OCI-LY3 (cell line): ENCODE data around the gene PLEKHH2.

Experiments
- EZH2phosphoT487 ChIP-seq: fragments of 200-600 bp; shearing (Covaris generic); IDR thresholded peaks from 2 replicates; pipeline ENCODE4 v1.6.1; 2018; ENCODE audit warnings: antibody characterized with exemption, mixed run types, low read depth
- TF ChIP-seq, protein P1 (sequence below): fragments of 200-600, 300-600 bp; sonication (generic); IDR thresholded peaks from 2 replicates; pipeline ENCODE4 v1.5.1; 2014; ENCODE audit warnings: antibody characterized with exemption, low read length, low read depth

DNA sequence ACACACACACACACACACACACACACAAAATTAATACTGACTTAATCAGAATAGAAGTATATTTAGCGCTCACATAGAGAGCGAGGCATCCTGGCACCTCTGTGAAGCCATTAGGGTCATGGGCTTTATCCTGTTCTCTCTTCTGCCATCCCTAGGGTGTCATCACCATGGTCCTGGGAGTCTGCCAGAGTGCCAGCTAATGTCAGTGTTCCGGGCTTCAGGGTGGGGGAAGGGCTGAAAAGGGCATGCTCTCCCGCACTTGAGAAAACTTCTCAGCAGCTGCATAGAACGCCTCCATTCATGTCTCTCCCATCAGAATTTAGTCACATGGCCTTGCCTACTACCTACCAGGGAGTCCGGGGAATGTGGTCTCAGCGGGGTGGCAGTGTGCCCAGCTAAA lies 117.1 kb downstream of the PLEKHH2 start:
- TF ChIP-seq, protein P1, sequence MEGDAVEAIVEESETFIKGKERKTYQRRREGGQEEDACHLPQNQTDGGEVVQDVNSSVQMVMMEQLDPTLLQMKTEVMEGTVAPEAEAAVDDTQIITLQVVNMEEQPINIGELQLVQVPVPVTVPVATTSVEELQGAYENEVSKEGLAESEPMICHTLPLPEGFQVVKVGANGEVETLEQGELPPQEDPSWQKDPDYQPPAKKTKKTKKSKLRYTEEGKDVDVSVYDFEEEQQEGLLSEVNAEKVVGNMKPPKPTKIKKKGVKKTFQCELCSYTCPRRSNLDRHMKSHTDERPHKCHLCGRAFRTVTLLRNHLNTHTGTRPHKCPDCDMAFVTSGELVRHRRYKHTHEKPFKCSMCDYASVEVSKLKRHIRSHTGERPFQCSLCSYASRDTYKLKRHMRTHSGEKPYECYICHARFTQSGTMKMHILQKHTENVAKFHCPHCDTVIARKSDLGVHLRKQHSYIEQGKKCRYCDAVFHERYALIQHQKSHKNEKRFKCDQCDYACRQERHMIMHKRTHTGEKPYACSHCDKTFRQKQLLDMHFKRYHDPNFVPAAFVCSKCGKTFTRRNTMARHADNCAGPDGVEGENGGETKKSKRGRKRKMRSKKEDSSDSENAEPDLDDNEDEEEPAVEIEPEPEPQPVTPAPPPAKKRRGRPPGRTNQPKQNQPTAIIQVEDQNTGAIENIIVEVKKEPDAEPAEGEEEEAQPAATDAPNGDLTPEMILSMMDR = no peak
- TF ChIP-seq EZH2phosphoT487 = no peak
